ENCODE results near the gene KCNH3.

The KCNH3 gene

GRCh38 chr12:49540229-49541139 lies 1.7 kb downstream of the KCNH3 start:
- in situ Hi-C loops (cut with HindIII; ENCODE audit: low sequenced_read_pairs), result no loop called here
- DNase-seq (ENCODE audit: low read depth), result no peak
- H3K4me3 ChIP-seq (ENCODE audit: low read depth, low read length), result no peak overlapping the region
- TF ChIP-seq, protein P1, sequence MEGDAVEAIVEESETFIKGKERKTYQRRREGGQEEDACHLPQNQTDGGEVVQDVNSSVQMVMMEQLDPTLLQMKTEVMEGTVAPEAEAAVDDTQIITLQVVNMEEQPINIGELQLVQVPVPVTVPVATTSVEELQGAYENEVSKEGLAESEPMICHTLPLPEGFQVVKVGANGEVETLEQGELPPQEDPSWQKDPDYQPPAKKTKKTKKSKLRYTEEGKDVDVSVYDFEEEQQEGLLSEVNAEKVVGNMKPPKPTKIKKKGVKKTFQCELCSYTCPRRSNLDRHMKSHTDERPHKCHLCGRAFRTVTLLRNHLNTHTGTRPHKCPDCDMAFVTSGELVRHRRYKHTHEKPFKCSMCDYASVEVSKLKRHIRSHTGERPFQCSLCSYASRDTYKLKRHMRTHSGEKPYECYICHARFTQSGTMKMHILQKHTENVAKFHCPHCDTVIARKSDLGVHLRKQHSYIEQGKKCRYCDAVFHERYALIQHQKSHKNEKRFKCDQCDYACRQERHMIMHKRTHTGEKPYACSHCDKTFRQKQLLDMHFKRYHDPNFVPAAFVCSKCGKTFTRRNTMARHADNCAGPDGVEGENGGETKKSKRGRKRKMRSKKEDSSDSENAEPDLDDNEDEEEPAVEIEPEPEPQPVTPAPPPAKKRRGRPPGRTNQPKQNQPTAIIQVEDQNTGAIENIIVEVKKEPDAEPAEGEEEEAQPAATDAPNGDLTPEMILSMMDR (IDR thresholded peaks at IDR 0.05; ENCODE audit: low read depth, low read length, missing control alignments), result no peak

GRCh38 chr12:49541140-49541861 lies 2.5 kb downstream of the KCNH3 start:
- in situ Hi-C loops (cut with HindIII; ENCODE audit: low sequenced_read_pairs), result no loop called here
- no peak for DNase-seq (ENCODE audit: low read depth)
- TF ChIP-seq, protein P1 (IDR thresholded peaks at IDR 0.05; ENCODE audit: low read depth, low read length, missing control alignments), result no peak
- H3K4me3 ChIP-seq (ENCODE audit: low read depth, low read length), result no peak overlapping the region

DNA sequence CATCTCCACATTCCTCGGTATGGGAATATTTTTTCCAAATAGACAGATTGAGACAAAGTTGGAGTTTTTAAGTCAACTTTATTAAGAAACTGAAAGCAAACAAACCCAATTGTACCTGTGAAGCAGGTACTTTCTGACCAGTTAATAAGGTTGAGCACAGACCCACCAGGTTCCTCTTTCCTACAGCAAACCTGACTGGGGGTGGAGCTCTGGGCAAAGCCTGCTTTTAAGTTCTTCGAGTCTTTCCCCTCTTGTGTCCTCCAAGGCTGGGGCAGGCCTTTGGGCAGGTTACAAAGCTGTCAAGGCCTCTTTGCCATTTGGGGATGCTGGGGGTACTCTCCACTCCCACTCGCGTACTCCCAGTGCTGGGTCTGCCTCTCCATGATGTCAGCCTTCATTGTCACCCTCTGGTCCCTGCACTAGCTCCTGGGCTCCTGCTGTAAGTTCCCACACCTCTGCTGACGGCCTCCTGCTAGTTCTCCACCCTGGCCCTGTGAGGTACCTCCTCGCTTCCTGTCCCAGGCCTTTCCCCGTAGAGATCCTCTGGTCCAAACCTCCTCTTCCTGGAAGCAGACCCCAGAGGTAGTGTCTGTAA lies 3.2 kb downstream of the KCNH3 start:
- TF ChIP-seq, protein P1 (IDR thresholded peaks at IDR 0.05; ENCODE audit: low read depth, low read length, missing control alignments), result no peak
- in situ Hi-C loops (cut with HindIII; ENCODE audit: low sequenced_read_pairs), result no loop called here
- DNase-seq (ENCODE audit: low read depth), result no peak
- no peak overlapping the region for H3K4me3 ChIP-seq (ENCODE audit: low read depth, low read length)

GRCh38 chr12:49542592-49543160 lies 3.8 kb downstream of the KCNH3 start:
- DNase-seq (ENCODE audit: low read depth), result no peak
- H3K4me3 ChIP-seq (ENCODE audit: low read depth, low read length), result no peak overlapping the region
- in situ Hi-C loops (cut with HindIII; ENCODE audit: low sequenced_read_pairs), result no loop called here
- TF ChIP-seq, protein P1 (IDR thresholded peaks at IDR 0.05; ENCODE audit: low read depth, low read length, missing control alignments), result no peak

DNA sequence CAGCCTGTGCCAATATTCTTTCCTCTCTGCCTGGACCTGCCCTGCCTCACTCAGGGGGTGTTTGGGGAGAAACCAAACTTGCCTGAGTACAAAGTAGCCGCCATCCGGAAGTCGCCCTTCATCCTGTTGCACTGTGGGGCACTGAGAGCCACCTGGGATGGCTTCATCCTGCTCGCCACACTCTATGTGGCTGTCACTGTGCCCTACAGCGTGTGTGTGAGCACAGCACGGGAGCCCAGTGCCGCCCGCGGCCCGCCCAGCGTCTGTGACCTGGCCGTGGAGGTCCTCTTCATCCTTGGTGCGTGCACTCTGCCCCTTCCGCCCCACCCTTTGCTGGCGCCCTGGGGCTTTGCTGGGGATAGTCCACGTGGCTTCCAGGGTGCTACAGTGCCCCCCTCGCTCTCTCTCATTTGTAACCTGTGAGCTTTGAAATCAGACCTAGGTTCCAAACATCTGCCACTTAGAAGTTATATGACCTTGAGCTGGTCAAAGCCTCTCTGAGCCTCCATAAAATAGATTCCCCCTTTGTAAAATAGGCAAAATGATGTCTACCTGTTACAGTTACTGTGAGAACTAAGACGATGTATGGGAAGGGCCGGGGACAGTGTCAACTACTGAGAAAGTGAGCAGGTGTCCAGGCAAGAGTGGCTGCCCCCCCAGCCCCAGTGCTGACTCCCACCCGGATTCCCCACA lies 4.5 kb downstream of the KCNH3 start:
- no peak for DNase-seq (ENCODE audit: low read depth)
- no peak overlapping the region for H3K4me3 ChIP-seq (ENCODE audit: low read depth, low read length)
- TF ChIP-seq, protein P1 (IDR thresholded peaks at IDR 0.05; ENCODE audit: low read depth, low read length, missing control alignments), result no peak
- in situ Hi-C loops (cut with HindIII; ENCODE audit: low sequenced_read_pairs), result no loop called here
